Epidermal melanocyte (primary cell): ENCODE measurements around the gene COL23A1.

Experiments
- DNase-seq: peaks from one replicate; pipeline ENCODE4 v3.0.0; 2011; ENCODE audit warnings: low spot score; ENCODE audit not compliant: insufficient read length

COL23A1 gene

DNA sequence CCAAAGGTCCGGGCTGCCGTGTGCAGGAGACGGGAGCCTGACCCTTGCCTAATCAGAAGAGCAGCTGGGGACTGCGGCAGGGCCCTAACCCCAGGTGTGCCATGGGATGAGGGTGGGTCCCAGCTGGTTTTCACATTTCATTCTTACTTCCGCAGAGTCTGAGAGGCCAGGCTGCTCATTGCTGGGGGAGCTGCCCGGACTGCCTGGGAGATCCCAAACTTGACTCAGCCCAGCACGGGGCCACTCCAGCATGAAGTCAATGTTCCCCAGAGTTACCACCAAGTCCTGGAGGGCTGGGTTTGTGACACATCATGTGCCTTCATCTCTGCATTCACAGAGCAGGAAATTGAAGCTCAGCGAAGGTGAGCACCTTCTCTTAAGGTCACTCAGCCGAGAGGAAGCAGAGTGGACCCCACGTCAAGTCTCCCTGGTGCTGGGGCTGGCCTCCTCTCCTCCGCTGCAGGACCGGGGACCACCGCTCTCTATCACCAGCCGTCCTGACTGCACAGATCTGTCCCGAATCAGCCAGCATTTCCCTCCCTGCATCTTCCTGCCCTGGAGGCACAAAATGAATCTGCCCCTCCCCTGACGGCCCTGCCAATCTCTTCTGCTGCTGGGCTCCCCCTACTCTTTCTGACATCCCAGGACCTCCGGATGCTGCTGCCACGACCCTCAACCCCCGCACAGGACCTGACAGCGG, 303.0 kb downstream of the COL23A1 start:
- no peak for DNase-seq

DNA sequence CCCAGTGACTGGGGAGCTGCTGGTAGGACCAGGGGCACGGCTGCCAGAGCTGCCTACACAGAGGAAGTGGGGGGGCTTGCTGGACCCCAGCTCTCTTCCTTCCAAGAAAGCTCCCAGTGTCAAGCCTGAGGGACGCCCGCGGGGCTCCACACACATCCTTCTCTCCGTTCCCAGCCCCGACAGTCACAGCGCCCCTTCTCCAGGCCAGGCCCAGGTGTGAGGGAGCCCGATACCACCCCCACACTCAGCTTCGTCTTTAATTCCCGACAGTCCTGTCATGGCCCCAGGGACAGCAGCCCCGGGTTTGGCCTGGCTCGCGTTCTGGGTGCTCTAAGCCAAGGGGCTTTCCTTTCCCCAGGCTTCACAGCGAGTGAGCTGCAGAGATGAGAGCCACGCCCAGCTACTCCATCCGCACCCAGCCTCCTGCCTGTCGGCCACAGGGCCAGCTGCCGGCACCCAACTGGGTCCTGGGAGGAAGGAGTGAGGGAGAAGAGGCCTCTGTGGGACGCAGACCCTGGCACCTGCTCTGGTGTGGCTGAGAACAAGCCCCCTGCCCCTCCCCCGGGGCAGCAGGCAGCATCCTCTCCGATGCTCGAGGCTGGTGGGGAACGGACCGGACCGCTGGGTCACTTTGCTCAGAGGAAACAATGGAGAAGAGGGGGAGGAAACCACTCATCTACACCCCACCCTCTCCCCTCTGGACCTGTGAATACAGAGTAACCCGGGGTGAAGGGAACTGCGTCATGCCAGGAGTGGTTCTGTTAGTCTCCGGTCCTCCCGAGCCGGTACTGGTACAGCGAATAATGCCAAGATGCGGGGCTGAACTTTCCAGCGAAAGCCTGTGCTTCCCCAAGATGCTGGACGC, 303.7 kb downstream of the COL23A1 start:
- no peak for DNase-seq

DNA sequence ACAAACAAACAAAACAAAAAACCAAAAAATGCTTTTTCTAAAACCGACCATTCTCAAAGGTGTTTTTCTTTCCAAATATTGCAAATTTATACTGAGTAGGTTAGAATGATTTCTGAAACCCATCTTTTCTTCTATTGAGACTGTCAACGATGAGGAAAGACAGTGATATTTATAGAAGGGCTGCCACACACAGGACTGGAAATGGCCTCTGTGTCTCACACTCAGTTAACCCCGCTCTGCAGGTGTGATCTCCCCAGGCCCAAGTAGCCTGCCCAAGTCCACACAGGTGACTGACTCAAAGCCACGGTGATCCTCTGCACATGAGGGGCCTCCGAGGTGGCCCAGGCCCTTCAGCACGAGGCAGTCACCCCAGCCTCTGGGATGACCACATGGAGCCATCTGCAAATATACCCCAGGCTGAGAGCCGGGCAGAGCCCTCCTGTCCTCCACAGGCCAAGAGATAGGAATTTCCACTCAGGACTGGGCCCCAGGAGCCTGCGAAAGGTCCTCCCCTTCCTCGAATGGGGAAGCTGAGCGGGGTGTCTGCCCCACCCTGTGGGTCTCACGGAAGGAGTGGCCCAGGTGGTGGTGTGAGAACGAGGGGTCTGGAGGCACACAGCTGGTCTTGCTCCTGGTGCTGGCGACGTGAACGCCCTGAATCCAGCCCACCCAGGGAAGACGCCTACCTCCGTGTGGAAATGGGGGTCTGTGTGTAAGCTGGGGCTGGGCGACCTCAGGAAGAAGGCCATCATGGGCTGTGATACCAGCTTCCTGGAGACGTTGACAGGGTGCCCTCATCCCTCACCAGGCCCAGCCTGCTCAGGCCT, 304.6 kb downstream of the COL23A1 start:
- DNase-seq: no peak

GRCh38 chr5:178284996-178285395, 305.2 kb downstream of the COL23A1 start:
- no peak for DNase-seq

DNA sequence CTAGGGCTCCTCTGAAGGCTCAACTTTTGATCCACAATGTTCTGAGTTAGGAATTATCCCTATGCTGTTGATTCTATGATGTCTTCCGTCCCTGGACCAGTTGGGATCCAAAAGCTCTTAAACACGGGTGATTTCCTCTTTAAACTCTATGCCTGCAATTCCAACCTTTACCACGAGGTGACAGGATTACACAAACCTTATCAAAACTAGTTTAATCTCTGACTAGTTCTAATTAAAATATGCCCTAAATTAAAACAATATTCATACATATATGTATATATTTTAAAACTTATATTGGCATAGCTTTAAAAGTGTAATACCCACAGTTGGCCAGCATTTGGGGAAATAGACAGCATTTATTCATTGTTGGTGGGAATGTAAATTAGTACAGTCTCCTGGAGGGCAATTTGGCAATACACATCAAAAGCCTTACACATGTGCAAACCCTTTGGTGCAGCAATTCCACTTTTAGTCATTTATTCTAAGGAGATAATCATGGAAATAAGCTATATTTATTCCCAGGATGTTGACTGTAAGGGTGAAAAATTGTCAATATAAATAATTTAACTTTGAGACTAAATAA, 306.0 kb downstream of the COL23A1 start:
- no peak for DNase-seq

DNA sequence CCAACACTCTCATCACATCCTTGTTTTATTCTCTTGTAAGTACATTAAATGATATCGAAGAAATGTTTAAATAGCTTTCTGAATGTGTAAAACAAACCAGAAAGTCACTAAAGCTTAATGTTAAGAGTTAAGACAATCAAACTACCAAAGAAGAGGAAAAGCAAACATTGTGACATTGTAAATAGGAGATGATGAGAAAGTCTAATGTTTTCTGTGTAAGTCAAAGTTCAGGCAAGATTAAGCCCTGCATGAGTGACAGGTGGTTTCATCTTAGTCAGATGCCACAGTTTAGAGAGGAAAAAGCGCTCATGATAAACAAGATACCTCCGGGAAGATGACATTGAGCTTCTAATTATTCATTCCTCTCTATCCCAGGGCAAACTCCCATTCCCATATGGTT, 306.7 kb downstream of the COL23A1 start:
- no peak for DNase-seq

- no peak for DNase-seq
Observed at GRCh38 chr5:178282391-178282790, 307.8 kb downstream of the COL23A1 start.

GRCh38 chr5:178281331-178281730, 308.9 kb downstream of the COL23A1 start:
- DNase-seq: no peak

GRCh38 chr5:178280631-178281030, 309.6 kb downstream of the COL23A1 start:
- no peak for DNase-seq

GRCh38 chr5:178279723-178280438, 310.3 kb downstream of the COL23A1 start:
- peak; percentile 90 for DNase-seq

- no peak for DNase-seq
Observed at GRCh38 chr5:178279026-178279722, 311.0 kb downstream of the COL23A1 start.

DNA sequence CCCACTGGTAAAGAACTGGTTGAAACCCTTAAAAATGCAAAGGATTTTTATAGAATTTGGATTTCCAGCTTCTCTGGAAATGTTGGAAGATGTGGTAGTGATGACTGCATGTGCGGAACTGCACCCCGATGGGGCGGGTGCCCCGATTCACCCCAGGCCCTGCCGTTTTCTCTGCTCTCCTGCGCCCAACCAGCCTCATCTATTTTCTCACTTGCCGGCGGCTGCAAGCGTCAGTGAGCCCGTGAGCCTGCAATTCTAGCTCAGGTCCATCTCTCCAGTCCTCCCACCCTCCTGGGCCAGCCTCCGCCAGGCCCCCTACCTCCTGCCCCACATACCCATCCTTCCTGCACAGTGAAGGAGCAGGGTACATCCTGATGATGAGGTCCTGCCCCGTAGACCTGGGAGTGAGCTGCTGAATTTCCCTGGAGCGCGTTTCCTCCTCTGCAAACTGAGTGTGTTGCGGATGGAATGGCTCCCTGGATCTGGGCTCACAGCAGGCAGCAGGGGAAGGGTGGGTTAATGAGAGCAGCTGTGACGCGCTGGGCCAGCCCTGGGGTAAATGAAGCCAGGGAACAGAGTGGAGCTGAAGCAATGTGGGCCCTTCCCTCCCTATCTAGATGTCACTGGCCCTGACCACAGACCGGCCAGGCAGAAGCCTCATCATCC, 311.7 kb downstream of the COL23A1 start:
- DNase-seq: no peak

- no peak for DNase-seq
Observed at GRCh38 chr5:178277866-178278265, 312.3 kb downstream of the COL23A1 start.

DNA sequence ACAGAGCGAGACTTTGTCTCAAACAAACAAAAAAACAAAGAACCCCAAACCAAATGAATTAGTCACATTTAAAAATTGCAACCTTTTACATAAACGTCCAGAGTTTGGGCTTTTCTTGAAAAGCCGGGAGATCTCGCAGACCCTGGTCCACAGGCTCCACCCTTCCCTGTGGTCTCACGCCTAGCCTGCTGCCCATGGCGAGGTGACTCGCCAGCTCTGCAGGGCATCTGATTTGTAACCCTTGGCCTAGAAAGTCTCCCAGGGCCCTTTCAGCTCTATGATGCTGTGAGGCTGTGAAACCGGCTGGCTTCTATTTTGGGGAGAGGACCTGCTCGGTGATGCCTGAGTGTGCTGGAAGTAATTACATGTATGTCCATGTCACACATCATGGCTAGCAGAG, 312.8 kb downstream of the COL23A1 start:
- DNase-seq: no peak

GRCh38 chr5:178274781-178275537, 315.2 kb downstream of the COL23A1 start:
- DNase-seq: no peak

- no peak for DNase-seq
Observed at GRCh38 chr5:178273665-178274541, 316.3 kb downstream of the COL23A1 start.

- no peak for DNase-seq
Observed at GRCh38 chr5:178273041-178273440, 317.2 kb downstream of the COL23A1 start.

DNA sequence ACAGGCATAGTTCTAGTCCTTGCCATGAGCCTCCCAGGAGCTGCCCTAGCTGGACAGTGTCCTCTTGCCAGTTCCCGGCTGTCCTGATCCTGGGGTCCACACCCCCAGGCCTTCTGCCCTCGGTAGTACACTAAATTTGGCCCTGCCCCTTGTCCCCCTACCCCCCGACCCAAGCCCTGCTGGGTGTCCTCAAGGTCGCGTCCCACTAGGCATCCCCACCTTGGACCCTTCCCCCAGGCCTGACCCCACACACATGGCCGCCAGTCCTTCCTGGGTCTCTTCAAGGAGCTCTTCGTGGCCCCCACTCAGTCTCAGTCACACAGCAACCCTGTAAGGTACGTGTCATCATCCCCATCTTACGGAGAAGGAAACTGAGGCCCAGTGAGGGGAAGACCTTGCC, 317.6 kb downstream of the COL23A1 start:
- DNase-seq: no peak
